PFSK-1 (cell line): ENCODE data around the gene BTBD10.

ENCODE experiments used
- POLR2AphosphoS5 ChIP-seq: IDR thresholded peaks from 2 replicates; pipeline ENCODE4 v1.6.1; 2012; ENCODE audit warnings: low read depth, mild to moderate bottlenecking, control low read depth, low read length, moderate library complexity
- TAF1 ChIP-seq: IDR thresholded peaks from 2 replicates; pipeline ENCODE4 v1.6.1; 2012; ENCODE audit warnings: low read length, control low read depth, borderline replicate concordance; ENCODE audit not compliant: insufficient read depth
- TF ChIP-seq, protein P1 (sequence below), 2 experiments: IDR thresholded peaks; 2 replicates each; pipeline versions ENCODE4 v1.6.1 to v1.8.0; 2011 to 2012; ENCODE audit warnings: low read depth in 2 of 2, low read length in 2 of 2, control low read depth in 1 of 2, inconsistent platforms in 1 of 2, mild to moderate bottlenecking in 1 of 2, moderate library complexity in 1 of 2; ENCODE audit not compliant: insufficient read depth in 1 of 2

DNA sequence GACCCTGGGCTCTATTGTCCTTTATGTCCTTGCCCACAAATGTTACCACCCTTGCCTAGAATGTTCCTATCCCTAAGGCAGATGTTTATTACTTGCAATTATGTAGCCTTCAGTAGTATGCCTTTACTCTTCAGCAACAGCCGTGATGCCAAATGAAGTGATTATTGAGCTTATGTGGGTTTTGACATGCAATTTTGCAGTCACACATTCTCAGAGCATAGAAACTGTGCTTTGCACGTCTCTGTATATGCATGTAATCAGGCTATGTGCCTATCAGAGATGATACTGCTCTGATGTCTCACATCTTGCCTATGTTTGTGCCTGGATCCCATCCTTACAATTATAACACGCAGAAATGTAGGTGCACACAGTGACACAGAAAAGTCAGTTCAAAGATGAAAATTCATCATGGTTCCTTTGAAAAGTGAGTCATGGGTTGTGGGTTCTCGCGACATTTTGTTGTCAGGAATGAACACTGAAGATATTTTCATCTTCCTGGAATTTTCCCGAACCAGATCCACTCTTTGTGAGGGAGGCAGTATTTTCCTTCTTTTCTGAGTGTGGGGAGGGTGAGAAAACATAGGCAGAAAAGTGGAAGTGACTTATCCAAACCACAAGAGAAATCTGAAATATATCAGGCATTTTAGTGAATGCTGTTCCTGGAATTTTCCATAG, 104.3 kb downstream of the BTBD10 start:
- no peak for TF ChIP-seq POLR2AphosphoS5
- TF ChIP-seq, protein P1, sequence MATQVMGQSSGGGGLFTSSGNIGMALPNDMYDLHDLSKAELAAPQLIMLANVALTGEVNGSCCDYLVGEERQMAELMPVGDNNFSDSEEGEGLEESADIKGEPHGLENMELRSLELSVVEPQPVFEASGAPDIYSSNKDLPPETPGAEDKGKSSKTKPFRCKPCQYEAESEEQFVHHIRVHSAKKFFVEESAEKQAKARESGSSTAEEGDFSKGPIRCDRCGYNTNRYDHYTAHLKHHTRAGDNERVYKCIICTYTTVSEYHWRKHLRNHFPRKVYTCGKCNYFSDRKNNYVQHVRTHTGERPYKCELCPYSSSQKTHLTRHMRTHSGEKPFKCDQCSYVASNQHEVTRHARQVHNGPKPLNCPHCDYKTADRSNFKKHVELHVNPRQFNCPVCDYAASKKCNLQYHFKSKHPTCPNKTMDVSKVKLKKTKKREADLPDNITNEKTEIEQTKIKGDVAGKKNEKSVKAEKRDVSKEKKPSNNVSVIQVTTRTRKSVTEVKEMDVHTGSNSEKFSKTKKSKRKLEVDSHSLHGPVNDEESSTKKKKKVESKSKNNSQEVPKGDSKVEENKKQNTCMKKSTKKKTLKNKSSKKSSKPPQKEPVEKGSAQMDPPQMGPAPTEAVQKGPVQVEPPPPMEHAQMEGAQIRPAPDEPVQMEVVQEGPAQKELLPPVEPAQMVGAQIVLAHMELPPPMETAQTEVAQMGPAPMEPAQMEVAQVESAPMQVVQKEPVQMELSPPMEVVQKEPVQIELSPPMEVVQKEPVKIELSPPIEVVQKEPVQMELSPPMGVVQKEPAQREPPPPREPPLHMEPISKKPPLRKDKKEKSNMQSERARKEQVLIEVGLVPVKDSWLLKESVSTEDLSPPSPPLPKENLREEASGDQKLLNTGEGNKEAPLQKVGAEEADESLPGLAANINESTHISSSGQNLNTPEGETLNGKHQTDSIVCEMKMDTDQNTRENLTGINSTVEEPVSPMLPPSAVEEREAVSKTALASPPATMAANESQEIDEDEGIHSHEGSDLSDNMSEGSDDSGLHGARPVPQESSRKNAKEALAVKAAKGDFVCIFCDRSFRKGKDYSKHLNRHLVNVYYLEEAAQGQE (IDR thresholded peaks at IDR 0.05; ENCODE audit: insufficient read depth in 1 of 2, low read depth in 2 of 2, low read length in 2 of 2): no peak
- no peak for TF ChIP-seq TAF1
